NCI-H1048 (cell line): ENCODE data around the gene OOEP.

Experiments
- DNase-seq: peaks from one replicate; lab custom pipeline; 2025; lab: John Stamatoyannopoulos, UW

The OOEP gene

DNA sequence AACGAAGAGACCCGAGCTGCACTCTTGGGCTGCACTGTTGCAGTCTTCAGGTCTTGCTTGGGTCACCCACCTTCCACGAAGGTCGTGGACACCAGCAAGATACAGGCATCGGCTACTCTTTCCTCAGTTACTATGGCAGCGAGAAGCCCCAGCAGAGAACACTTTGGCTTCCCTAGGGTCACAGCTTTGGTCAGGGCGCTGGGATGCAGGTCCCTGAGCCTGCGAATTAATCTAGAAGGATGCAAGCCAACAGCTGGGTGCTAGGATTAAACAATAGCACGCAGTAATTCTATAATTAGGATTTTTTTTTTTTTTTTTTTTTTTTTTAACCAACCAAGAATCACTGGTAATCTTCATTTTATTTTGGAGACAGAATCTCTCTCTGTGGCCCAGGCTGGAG, 5.1 kb downstream of the OOEP start:
- no peak for DNase-seq

GRCh38 chr6:73364121-73364520, 5.6 kb downstream of the OOEP start:
- DNase-seq: no peak

DNA sequence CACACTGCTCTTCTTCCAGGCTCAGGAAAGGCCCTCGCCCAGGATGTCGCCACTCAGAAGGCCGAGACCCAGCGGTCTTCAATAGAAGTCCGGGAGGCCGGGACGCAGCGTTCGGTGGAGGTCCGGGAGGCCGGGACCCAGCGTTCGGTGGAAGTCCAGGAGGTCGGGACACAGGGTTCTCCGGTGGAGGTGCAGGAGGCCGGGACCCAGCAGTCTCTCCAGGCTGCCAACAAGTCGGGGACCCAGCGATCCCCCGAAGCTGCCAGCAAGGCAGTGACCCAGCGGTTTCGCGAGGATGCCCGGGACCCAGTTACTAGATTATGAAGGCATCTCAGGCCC, 6.2 kb downstream of the OOEP start:
- DNase-seq: no peak

- DNase-seq: no peak
Observed at GRCh38 chr6:73362869-73363536, 6.7 kb downstream of the OOEP start.

DNA sequence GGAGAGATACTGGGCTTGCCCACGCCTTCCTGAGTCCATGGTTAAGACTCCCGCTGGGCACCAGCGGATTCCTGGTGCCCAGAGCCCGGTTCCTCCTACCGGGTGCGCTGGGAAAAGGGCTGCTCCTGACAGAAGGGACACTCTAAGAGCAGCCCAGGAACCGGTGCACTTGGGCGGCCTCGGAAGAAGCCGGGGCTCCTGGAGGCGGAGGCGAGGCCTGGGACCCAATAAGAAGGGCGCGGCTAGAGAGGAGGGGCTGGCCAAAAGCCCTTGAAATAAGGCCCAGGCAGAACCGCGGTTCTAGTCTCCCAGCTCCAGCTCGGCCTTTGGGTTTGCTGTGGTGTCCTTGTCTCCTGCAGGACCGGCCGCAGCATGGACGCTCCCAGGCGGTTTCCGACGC, 7.3 kb downstream of the OOEP start, which contains the start of gene KHDC3L:
Gene KHDC3L (plus strand): TSS at position 301 of the 400 bp plus-strand sequence. CDS start 72 bp downstream, at position 373.
- DNase-seq: no peak

DNA sequence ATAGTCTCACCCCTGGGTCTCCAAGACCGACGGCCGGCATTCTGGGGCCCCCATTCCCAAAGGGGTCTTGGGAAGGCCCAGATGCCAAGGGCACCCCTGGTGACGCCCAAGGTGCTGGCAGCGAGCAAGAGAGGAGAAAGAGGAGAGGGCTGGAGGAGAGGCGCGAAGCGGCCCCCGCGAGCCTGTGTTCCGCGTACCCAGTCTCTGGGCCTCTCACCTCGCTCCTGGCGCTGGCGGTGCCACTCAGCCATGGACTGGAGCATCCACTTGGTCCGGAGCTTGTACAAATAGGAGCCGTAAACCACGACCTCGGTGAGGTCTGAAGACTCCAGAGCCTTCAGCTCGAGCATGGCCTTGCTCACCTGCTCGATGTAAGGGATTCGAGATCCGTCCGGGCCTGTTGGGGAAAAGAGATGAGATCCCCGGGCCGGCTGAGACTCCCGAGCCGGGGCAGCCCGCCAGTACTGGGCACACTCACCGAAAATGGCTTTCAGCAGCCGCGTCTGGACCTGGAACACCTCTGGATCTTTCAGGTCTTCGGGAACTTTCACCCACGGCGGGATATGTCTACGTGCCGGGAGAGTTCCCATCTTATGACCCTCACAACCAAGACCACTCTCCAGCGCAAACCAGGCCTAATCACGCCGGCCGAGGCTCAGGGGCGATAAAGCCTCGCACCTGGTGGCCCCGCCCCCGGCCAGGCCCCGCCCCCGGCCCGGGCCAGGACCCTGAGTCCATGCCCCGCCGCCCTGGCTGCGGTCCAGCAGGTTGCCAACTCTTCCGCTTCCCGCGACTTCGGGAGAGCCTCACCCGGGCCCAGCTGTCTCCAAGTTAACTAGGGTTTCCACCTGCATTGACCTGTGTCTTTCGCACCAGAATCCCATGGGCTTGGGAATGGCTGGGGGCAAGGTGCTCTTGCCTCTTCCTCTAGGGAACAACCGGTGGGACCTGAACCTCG, 15.8 kb downstream of the OOEP start, which contains the start of gene DPPA5:
Gene DPPA5 (minus strand): TSS at position 641 of the 958 bp plus-strand sequence. CDS start 51 bp downstream, at position 590.
- no peak for DNase-seq

DNA sequence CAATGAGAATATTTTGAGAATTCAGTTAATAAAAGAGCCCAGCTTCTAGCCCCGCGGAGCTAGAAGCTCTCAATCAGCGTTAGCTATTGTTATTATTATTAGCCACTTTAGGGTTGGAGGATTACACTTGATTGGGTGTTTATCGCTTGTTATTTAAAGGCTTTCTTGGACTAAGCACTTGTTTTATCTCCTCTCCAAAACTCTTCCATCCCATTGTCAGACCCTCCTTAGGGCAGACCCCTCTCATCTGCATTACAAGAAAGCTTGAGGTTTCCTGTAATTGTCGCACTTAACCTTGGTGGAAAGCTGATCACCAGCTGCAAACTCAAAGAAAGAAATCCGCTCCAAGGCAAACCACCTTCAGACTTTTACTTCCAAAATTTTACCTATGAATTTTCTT, 20.4 kb downstream of the OOEP start:
- no peak for DNase-seq

GRCh38 chr6:73348550-73349204, 21.0 kb downstream of the OOEP start:
- DNase-seq: no peak

DNA sequence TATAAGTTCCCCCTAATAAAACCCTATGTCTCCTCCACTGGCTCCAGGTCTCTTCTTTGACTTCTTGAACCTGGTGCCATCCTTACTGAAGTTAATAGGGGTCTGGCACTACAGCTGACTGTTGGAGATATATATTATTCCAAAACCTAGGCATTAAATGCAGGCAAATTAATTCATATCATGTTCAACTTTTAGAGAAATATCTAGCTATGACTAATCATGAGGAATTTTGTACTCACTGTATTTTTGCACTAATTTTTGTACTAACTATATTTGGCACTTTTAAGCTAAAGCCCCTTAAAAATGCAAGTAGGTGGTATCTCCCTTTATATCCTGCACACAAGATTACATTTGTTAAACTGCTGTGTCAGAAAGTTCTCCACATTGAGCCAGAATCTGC, 26.5 kb downstream of the OOEP start:
- no peak for DNase-seq

- no peak for DNase-seq
Observed at GRCh38 chr6:73342174-73342573, 27.5 kb downstream of the OOEP start.

- DNase-seq: no peak
Observed at GRCh38 chr6:73341335-73341734, 28.4 kb downstream of the OOEP start.

- DNase-seq: no peak
Observed at GRCh38 chr6:73340048-73340447, 29.6 kb downstream of the OOEP start.

- DNase-seq: no peak
Observed at GRCh38 chr6:73339340-73339739, 30.4 kb downstream of the OOEP start.

GRCh38 chr6:73329201-73329600, 40.5 kb downstream of the OOEP start:
- no peak for DNase-seq

DNA sequence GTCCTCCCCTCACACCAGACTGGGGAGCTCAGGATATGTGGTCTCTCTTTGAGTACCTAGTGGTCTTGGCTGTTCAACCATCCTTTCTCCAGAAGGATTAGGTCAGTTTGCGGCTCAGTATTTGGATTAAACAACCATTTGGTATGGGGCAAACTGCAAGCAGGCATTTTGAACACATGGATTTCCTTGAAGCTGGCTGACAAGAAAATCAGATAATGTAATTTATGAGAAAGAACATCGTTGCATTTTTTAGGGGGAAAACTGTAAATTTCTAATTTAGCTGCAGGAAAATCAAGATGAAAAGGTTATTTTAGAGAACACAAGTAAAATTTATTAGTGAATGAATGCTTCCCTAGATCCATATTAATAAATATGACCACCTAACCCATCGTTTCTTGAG, 40.9 kb downstream of the OOEP start:
- no peak for DNase-seq

DNA sequence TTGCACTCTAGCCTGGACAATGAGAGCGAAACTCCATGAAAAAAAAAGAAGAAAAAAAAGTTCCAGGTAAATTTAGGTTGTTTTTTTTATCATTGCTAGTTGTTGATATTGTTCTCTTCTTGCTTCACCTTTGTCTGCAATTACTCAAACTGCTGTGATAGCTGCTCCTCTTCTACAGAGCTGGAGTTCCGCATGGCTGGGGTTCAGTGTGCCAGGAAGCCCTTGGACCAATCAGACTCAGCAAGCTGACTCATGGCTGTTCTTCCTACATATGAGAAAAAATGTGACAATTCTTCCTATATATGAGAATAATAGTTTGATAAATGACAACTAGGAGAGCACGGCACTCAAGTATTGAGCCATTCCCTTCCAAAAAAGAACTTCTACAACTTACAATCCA, 44.0 kb downstream of the OOEP start:
- no peak for DNase-seq

- no peak for DNase-seq
Observed at GRCh38 chr6:73323323-73323722, 46.4 kb downstream of the OOEP start.
